CD4-positive, alpha-beta T cell (primary cell): ENCODE results near the gene CSNK2A1. TPM values are rescaled to one million over a fixed set of nuclear protein-coding genes. Genes with fewer than 3 reads are reported as not detected.

ENCODE experiments used
- ATAC-seq: fragments of 200-7000 bp; cut with Tn5 transposase; one replicate; pipeline ENCODE4 v1.10.0; 2022; ENCODE audit warnings: mild to moderate bottlenecking; ENCODE audit not compliant: poor library complexity
- CTCF ChIA-PET: fragments of 350-600 bp; sonication (Branson Sonifier 250); formaldehyde crosslinking; loops from one replicate; lab custom pipeline; 2021; ENCODE audit warnings: antibody characterized with exemption, inconsistent platforms; lab: Charles Lee
- POLR2A ChIA-PET: fragments of 350-600 bp; sonication (Branson Sonifier 250); formaldehyde crosslinking; loops from one replicate; lab custom pipeline; 2021; ENCODE audit warnings: antibody characterized with exemption, inconsistent platforms; lab: Charles Lee
- DNase-seq, 14 experiments: peaks; one replicate each; pipeline ENCODE4 v3.0.0-alpha.2; 2013 to 2020; ENCODE audit warnings: mixed read lengths in 2 of 14
- H3K27ac ChIP-seq, 2 donors: one replicate each; pipeline versions ENCODE4 v1.5.1 to v1.7.0; 2013; ENCODE audit warnings: low read length in 2 of 2, low read depth in 1 of 2, mild to moderate bottlenecking in 1 of 2
- H3K27me3 ChIP-seq, 2 experiments: 1 replicate in 1 of 2; 2 replicates in 1 of 2; pipeline versions ENCODE4 v1.6.1 to v1.7.0; 2013; ENCODE audit warnings: low read length in 2 of 2, control low read depth in 1 of 2, mild to moderate bottlenecking in 1 of 2, moderate library complexity in 1 of 2; ENCODE audit not compliant: insufficient read depth in 2 of 2, control insufficient read depth in 1 of 2
- H3K36me3 ChIP-seq: one replicate; pipeline ENCODE4 v1.6.1; 2013; ENCODE audit warnings: low read length, control low read depth; ENCODE audit not compliant: insufficient read depth
- H3K4me1 ChIP-seq: one replicate; pipeline ENCODE4 v1.6.1; 2013; ENCODE audit warnings: low read length, control low read depth; ENCODE audit not compliant: insufficient read depth
- H3K4me3 ChIP-seq: one replicate; pipeline ENCODE4 v1.5.1; 2013; ENCODE audit warnings: mild to moderate bottlenecking, low read length, moderate library complexity
- H3K9me3 ChIP-seq, 2 experiments: 1 replicate in 1 of 2; 2 replicates in 1 of 2; pipeline versions ENCODE4 v1.6.1 to v1.7.0; 2013; ENCODE audit warnings: low read length in 2 of 2, mild to moderate bottlenecking in 2 of 2, control low read depth in 1 of 2, moderate library complexity in 1 of 2; ENCODE audit not compliant: control insufficient read depth in 1 of 2, insufficient read depth in 1 of 2
- H3K27ac Mint-ChIP-seq: one replicate; pipeline ENCODE4 v1.8.0; 2020; ENCODE audit warnings: mixed read lengths
- H3K27me3 Mint-ChIP-seq: one replicate; pipeline ENCODE4 v1.8.0; 2021; ENCODE audit warnings: mixed read lengths
- H3K36me3 Mint-ChIP-seq: one replicate; pipeline ENCODE4 v1.8.0; 2021; ENCODE audit warnings: low read depth, mixed read lengths
- H3K4me1 Mint-ChIP-seq: one replicate; pipeline ENCODE4 v1.8.0; 2021; ENCODE audit warnings: low read depth, mixed read lengths
- H3K4me3 Mint-ChIP-seq: one replicate; pipeline ENCODE4 v1.8.0; 2020; ENCODE audit warnings: mild to moderate bottlenecking, mixed read lengths
- H3K9me3 Mint-ChIP-seq: one replicate; pipeline ENCODE4 v1.8.0; 2020; ENCODE audit warnings: mixed read lengths
- intact Hi-C, 2 experiments: fragments of 100-400 bp; cut with DNase I in 1 of 2; cut with micrococcal nuclease in 1 of 2; formaldehyde crosslinking; loops; one replicate each; pipeline versions ENCODE4 v1.15.1 to v1.9.0; 2023 to 2025; cut with DNase I, micrococcal nuclease
- total RNA-seq, 174 experiments: library from RNA in 2 of 174; stranded (reverse) in 2 of 174; gene quantifications; one replicate each; pipeline ENCODE4 v1.2.3 and lab custom pipeline; 2021 to 2026
- TF ChIP-seq, protein P1 (sequence below): fragments of 200-600 bp; IDR thresholded peaks from one replicate; pipeline ENCODE4 v1.8.0; 2022; ENCODE audit warnings: antibody characterized with exemption, mild to moderate bottlenecking

The CSNK2A1 gene
- total RNA-seq, 2 experiments from 2014 or later: 55.5 to 56.9 TPM

DNA sequence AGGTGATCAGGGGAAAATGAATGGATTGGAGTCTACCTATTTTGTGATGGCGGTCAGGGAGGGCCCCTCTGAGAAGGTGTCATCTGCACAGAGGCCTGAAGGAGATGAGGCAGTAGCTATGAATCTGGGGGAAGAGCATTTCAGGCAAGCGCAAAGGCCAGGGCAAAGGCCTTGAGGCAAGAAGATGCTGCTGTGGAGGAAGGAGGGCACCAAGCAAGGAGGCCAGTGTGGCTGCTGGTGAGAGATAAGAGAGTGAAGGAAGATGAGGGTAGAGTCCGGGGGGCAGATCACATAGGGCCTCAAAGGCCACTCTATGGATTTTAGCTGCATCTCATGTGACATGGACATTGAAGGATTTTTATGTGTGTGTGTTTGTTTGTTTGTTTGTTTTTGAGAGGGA, 20.6 kb upstream of the CSNK2A1 start:
- Mint-ChIP-seq H3K4me1 (no peaks in the 10 kb centered on the region), H3K27me3 (peaks cover 39% of the 10 kb centered on the region), H3K27ac (no peak overlapping the region), H3K36me3 (no peaks in the 10 kb centered on the region), H3K4me3 (no peak overlapping the region), H3K9me3 (no peaks in the 10 kb centered on the region)
- Histone ChIP-seq H3K4me1 (no peaks in the 10 kb centered on the region), H3K4me3 (no peak overlapping the region), H3K9me3 (no peaks in the 10 kb centered on the region), H3K27me3 (peaks cover 9 to 23% of the 10 kb centered on the region in 2 experiments), H3K36me3 (no peaks in the 10 kb centered on the region), H3K27ac (no peak overlapping the region)
- intact Hi-C loops: loop anchor here in 1 of 2 experiments (5.0 kb wide), 1 partner anchor 173 kb away; no protein-coding TSS in a partner anchor
- ChIA-PET CTCF (no interaction called here), POLR2A (no interaction called here)
- DNase-seq (no peak), ATAC-seq (no peak)
- TF ChIP-seq, protein P1, sequence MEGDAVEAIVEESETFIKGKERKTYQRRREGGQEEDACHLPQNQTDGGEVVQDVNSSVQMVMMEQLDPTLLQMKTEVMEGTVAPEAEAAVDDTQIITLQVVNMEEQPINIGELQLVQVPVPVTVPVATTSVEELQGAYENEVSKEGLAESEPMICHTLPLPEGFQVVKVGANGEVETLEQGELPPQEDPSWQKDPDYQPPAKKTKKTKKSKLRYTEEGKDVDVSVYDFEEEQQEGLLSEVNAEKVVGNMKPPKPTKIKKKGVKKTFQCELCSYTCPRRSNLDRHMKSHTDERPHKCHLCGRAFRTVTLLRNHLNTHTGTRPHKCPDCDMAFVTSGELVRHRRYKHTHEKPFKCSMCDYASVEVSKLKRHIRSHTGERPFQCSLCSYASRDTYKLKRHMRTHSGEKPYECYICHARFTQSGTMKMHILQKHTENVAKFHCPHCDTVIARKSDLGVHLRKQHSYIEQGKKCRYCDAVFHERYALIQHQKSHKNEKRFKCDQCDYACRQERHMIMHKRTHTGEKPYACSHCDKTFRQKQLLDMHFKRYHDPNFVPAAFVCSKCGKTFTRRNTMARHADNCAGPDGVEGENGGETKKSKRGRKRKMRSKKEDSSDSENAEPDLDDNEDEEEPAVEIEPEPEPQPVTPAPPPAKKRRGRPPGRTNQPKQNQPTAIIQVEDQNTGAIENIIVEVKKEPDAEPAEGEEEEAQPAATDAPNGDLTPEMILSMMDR: no peak

DNA sequence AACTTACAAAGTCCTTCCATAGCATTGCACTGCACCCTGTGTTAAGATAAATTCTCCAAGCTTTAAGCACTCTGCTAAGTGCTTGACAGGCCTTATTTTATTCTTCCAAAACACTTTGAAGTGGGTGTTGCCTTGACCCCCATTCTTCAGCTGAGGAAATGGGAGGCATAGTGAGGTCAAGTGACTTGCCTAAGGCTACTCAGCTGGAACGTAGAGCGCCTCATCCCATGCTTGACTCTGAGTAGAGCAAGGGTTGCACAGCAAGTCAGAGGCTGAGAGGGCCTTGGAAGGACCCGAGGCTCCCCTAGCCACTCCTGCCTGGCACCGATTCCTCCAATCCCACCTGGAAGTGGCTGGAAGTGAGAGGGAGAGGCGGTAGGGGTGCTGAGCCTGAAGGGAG, 19.6 kb upstream of the CSNK2A1 start:
- no peaks in the 10 kb centered on the region for H3K36me3 Mint-ChIP-seq
- Histone ChIP-seq H3K27me3 (peaks cover 9 to 13% of the 10 kb centered on the region in 2 experiments), H3K27ac (no peak overlapping the region), H3K9me3 (no peaks in the 10 kb centered on the region), H3K4me1 (no peaks in the 10 kb centered on the region), H3K4me3 (no peak overlapping the region), H3K36me3 (no peaks in the 10 kb centered on the region)
- H3K4me1 Mint-ChIP-seq: no peaks in the 10 kb centered on the region
- no peak overlapping the region for H3K27ac Mint-ChIP-seq
- H3K27me3 Mint-ChIP-seq: peaks cover 35% of the 10 kb centered on the region
- intact Hi-C loops: loop anchor here in 1 of 2 experiments (5.0 kb wide), 1 partner anchor 174 kb away; no protein-coding TSS in a partner anchor
- DNase-seq (no peak), ATAC-seq (no peak)
- H3K9me3 Mint-ChIP-seq: no peaks in the 10 kb centered on the region
- CTCF ChIA-PET: no interaction called here
- H3K4me3 Mint-ChIP-seq: no peak overlapping the region
- TF ChIP-seq, protein P1: no peak
- POLR2A ChIA-PET: no interaction called here

DNA sequence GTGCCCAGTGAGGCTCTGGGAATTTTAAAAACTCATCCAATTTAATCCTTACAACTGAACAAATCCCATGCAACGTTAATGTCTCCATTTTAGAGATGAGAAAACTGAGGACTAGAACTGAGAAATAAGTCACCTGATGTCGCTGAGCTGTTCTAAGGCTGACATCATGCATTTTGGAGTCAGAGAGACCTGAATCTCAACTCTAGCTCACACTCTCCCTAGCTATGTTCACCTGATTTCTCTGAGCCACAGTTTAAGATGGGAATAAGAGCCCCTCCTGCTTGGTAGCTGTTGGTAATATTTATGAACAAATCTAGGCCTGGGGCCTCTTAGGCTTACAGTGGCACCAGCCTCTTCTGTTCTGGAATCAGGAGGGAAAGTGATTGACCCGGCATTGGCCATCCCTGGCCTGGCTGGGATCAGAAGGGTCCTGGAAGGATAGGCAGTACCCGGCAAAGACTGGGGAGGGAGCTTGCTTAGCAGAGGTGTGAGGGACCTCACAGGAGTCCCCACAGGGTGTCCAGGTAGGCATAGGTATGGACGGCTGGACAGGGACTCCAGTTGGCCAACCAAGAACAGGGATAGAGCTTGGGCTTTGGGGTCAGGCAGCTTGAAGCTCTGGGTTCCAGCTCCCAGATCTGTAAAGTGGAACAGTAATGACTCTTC, 18.8 kb upstream of the CSNK2A1 start:
- TF ChIP-seq, protein P1: no peak
- no peak overlapping the region for H3K27ac Mint-ChIP-seq

More for the DNA sequence above, 18.8 kb upstream of the CSNK2A1 start:
- Histone ChIP-seq H3K4me3 (no peak overlapping the region), H3K27ac (no peak overlapping the region), H3K9me3 (no peaks in the 10 kb centered on the region), H3K27me3 (peaks cover 7 to 13% of the 10 kb centered on the region in 2 experiments), H3K36me3 (no peaks in the 10 kb centered on the region), H3K4me1 (no peaks in the 10 kb centered on the region)
- Mint-ChIP-seq H3K27me3 (peaks cover 33% of the 10 kb centered on the region), H3K4me3 (no peak overlapping the region), H3K9me3 (no peaks in the 10 kb centered on the region), H3K4me1 (no peaks in the 10 kb centered on the region), H3K36me3 (no peaks in the 10 kb centered on the region)
- intact Hi-C loops: loop anchor here in 1 of 2 experiments (5.0 kb wide), 1 partner anchor 175 kb away; no protein-coding TSS in a partner anchor
- DNase-seq: no peak
- CTCF ChIA-PET: no interaction called here
- POLR2A ChIA-PET: no interaction called here
- ATAC-seq: no peak
